HG03558 (cell line): ENCODE measurements around the gene PIF1.
"Not testable (repeated sequence)": the region's sequence is repeated elsewhere in the genome, so short reads cannot be mapped to it uniquely, and the experiment has no call there.

Source experiments
- ATAC-seq: cut with Tn5 transposase; IDR thresholded peaks from one replicate; pipeline ENCODE4 v1.9.1; 2021; ENCODE audit warnings: moderate number of reproducible peaks; ENCODE audit not compliant: unreplicated experiment; ENCODE audit errors: extremely low read depth

Gene PIF1

DNA sequence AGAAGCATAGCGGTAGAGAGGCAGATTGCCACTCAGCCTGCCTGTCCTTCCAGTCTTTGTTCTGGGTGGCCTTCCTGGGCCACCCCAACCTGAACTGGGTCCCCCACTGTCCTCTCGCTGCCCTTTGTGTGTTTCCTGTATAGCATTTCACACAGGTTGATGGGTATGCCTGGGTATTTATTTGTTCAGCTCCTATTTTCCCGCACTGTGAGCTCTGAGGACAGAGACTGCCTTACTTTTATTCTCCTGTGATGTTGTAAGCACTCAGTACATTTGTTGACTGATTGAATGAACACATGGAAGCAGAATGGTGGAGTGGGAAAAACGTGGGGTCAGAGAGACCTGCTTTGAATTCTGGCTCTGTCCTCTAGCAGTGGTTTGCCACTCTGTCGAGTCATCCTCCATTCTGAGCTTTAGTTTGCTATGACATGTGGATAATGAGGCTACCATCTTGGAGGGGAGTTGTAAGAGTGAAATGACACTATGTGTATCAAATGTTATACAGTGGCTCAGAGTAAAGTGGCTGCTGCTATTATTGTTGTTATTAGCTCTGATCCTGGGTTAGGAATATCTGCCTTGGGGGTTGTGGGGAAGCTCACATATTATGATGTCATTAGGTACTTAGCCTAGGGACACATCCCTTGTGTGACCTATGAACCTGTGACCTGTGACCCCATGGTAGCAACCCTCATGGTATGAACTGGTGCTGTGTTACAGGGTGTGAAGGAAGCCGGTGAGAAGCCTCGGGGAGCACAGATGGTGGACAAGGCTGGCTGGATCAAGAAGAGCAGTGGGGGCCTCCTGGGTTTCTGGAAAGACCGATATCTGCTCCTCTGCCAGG lies 22.6 kb upstream of the PIF1 start:
- ATAC-seq, result no peak

DNA sequence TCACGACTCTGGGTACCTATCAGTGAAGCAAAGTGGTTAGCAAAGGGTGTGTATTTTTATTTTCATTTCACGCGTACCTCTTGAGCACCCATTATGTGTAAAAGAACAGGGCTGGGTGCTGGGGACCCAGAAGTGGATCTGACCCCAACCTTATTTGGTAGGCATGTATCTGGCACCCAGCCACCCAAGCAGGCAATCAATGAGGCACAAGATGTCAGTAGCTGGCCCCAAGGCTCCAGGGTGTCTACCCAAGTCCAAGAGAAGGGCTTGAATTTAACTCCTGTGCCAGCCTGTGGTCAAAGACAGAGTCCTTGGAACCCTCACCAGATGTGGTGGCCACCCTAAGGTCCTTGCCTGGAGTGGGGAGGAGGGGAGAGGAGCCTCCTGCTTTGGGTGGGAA lies 22.0 kb upstream of the PIF1 start:
- ATAC-seq, result no peak

DNA sequence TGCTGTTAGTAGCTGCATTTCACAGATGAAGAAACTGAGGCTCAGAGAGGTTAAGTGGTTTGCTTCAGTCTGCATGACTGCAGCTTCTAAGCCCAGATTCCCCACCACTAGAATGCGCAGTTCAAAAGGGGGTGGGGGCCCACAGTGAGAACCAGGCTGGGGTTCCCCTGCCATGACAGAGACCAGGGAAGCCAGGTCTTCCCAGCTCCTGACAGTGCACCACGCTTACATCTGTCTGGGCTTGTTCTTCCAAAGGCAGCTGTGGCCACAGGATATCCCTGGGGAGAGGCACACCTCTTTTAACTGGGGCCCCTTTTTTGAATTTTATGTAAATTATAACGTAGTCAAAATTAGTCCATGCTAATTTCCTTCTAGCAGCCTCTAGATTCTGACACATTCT lies 21.6 kb upstream of the PIF1 start:
- no peak for ATAC-seq

DNA sequence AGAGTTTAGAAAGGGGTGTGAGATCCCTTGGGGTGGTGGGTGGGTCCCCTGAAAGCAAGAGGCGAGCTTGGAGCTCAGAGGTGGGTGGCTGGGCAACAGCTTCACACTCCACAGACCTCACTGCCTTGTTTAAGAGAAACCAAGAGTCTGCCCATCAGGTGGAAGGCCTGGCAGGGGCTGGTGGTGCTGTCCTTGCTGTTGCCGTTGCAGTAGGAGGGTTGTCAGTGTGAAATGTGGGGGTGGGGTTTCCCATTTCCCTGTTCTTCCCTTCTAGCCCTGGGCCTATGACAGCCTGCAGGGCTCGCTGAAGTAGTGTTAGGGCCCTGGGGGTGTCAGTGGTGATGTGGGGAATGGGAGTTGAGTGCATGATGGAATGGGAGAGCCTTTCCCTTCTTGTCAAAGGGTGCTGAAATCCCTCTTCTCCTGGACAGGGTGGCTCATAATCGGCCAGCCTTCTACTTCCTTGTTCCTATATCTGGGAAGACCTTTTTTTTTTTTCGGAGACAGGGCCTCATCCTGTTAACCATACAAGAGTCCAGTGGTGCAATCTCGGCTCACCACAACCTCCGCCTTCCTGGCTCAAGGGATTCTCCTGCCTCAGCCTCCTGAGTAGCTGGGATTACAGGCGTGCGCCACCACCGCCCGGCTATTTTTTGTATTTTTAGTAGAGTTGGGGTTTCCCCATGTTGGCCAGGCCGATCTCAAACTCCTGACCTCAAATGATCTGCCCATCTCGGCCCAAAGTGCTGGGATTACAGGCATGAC lies 20.6 kb upstream of the PIF1 start:
- ATAC-seq, result no peak

DNA sequence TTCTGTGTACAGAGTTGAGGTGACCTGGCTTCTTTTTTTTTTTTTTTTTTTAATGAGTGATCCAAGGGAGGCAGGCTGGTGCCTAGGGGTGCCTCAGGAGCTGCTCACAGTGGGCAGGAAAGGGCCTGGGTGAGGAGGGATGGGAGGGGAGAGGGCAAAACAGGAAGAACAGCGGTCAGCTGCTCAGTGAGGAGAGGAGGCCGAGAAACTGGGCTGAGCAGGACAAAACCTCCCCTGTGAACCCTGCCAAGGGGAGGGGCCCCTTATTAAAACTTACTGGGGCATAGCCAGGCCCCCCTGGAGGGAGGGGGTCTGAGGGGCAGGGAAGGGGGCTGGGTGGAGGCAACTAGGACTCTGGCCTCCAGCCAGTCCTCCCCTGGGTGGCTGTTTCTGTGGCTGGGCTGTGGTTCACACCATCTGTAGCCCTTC lies 19.8 kb upstream of the PIF1 start:
- no peak for ATAC-seq

DNA sequence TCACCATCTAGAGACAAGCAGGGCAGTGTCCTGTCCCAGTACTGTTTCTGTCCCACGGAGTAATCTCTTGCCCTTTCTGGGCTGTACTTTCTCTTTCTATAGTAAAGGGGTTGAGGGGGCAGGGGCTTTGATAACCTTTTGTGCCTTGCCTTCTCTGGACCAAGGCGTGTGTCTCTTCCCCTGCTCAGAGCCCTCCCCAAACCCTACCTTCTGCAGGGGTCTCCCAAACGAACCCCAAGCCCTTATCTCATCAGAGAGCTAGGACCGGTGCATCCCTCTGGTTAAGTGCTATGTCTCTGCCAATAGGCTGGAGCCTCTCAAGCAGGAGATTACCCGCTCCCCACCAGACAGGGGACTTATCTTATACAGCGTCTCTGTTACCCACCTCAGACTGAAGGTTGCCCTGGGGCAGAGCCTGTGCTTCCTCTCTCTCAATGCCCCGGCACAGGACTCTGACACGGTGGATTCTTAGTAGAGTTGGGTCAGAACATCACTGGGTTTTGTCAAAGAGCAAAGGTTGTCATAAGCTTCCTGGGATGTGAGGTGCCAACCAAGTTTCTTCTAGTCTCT lies 19.2 kb upstream of the PIF1 start:
- no peak for ATAC-seq

DNA sequence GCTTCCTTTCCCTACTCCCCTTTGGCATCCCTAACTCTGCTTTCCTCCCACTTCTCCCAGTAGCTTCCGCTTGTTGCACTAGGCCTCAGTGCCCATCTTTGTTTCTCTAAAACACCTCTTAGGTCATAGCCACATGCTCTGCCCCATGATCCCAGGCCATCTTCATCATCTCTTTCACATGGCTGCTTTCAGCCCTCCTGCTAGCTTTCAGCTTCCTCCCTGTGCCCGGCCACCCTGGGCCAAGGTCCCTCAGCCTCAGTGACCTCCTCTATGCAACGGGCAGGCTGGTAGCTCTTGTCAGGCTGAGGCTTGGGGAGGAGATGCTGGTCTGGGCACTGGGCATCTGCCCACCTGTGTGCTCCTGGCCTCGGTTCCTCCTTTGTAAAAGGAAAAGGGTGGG lies 18.5 kb upstream of the PIF1 start:
- ATAC-seq, result no peak

DNA sequence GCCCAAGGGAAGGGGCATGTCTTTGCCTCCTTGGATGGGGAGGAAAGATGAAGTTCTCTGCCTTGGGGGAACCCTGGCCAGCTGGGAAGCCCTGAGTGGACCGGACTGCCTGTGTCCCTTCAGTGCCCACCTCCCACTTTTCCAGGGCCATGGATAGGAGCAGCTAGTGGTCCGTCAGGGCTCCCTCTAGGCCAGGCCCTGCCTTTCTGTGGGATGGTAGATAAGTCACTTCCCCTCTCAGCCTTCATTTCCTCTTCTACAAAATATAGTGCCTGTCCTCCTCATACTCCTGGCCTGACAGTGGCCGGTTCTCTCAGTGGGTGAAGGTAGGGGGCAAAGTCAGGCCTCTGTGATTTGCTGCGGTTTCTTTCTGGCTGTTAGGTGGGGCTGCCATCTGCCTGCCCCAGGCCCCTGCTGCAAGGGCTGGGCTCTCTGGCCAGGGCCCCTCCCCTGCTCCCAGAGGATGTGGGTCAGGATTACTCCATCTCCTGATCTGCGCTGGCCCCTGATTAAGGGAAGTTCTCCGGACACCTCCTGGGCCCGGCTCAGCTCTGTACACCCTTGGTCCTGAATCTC lies 17.6 kb upstream of the PIF1 start:
- ATAC-seq, result no peak

DNA sequence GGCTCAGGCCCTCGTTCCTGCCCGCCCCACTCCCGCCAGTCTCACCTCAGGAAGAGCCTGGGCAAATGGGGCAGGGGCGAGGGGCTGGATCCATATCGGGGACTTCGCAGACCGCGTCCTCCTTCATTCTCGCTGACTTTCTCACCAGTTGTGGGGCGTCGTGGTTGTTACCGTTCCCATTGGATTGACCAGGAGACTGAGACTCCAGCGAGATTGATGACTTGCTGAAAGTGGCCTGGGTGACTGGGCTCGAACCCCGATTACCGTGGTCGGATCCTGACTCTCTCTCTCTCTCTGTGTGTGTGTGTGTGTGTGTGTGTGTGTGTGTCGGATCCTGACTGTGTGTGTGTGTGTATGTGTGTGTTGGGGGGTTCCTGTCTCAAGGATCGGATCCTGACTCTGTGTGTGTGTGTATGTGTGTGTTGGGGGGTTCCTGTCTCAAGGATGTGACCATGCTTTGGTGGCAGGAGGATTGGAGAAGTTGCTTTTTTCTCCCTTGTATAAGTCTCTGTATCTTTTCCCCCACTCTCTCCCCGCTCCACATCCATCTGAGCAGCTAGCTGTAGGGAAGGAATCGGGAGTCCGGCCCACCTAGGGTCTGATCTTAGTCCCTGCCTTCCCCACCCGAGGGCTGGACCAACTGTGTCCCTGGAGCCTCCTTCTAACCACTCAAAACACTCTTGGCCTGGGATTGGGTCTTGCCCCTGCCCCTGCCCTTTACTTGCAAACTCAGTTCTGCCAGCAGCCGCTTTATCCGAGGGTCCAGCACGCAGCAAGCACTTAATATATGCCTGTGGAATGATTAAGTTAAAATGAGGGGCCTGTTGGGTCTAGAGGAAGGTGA lies 16.9 kb upstream of the PIF1 start:
- no peak for ATAC-seq

DNA sequence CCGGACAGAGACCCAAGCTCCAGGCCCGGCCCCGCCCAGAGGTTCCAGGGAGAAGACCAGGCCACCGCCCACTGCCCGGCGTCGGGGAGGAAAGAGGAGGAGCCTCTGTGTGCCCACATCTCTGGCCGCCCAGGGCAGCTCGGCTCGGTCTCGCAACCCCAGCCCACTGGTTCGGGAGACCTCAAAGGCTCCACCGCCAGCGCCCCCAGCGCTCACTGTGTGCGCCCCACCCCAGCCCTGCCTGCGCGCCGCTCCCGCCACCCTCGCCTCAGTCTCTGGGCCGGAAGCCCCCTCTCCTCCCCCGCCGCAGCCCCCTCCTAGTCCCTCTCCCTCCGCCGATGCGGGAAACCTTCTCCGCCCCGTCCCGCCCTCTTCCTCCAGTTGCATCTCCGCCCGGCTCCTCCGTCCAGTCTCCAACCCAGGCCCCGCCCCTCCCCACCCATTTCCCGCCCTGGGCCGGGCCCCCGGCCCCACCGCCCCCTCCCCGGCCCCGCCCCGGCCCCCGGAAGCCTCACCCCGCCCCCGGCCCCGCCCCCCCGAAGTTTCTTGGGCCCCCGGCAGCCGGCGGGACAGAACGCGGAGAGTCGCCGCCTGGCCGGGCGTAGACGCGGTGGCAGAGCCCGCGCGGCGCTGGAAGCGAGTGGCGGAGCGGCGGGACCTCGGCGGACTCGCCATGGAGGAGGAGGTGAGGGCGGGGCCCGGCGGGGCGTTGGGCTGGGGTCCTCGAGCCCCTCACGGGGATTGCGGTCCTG lies 16.1 kb upstream of the PIF1 start, which contains the start of gene PLEKHO2:
Gene PLEKHO2 (plus strand): TSS at position 572 of the 752 bp plus-strand sequence. CDS start 102 bp downstream, at position 674.
- no peak for ATAC-seq

DNA sequence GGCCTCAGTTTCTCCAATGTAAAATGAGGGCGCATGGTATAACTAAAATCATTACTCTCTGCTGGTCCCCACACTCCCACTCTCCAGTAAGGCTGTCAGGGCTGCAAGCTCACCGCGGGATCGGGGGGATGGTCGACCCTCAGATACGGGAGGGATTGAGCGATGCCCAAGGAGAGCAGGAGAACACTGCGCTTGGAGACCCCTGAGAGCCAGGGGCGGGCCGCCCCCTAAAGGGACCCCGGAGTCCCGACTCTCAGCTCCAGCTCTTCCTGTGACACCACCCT lies 15.6 kb upstream of the PIF1 start:
- no peak for ATAC-seq

DNA sequence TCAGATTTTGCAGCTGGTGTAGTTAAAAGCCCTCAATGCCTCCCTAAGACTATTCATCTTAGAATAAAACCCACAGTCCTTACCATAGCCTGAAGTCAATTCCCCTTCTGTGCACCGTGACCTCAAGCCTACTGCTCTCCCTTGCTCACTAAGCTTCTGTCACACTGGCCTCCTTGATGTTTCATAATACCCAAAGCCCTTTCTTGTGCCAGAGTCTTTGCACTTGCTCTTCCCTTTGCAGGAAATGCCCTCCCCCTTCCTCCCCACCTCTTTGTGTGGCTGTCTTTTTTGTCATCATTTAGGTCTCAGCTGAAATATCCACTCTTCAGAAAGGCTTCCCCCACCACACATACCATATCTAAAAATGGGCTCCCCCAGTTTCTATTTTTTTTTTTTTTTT lies 12.1 kb upstream of the PIF1 start:
- ATAC-seq, result no peak

DNA sequence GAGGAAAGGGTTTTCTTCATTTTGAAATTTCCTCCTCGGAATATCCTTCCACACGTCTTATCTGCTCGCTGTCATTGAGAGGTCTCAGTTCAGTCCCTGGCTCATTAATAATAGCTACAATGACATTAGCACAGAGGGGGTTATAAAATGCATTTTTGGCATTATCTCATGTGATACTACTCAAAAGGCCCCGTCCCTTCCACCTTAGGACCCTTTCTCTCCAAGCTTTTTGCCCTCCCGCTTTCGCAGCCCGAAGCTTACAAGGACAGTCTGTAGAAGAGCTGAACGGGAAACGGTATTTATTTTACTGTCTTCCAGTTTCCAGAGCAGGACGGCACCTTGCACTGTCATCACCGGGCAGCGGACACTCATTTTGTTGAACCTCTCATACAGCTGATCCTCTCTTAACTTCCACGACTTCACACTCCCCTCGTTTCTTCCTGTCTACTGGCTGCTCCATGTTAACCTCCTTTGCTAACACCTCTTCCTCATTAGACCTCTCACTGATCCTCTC lies 10.6 kb upstream of the PIF1 start:
- ATAC-seq, result no peak

DNA sequence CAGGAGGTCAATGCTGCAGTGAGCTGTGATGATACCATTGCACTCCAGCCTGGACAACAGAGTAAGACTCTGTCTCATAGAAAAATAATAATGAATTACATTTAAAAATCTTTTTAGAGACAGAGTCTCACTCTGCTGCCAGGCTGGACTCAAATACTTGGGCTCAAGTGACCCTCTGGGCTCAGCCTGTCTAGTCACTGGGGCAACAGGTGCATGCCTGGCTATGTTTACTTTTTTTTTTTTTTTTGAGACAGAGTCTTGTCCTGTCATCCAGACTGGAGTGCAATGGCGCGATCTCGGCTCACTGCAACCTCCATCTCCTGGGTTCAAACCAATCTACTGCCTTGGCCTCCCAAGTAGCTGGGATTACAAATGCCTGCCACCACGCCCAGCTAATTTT lies 8.2 kb upstream of the PIF1 start:
- ATAC-seq, result no peak

DNA sequence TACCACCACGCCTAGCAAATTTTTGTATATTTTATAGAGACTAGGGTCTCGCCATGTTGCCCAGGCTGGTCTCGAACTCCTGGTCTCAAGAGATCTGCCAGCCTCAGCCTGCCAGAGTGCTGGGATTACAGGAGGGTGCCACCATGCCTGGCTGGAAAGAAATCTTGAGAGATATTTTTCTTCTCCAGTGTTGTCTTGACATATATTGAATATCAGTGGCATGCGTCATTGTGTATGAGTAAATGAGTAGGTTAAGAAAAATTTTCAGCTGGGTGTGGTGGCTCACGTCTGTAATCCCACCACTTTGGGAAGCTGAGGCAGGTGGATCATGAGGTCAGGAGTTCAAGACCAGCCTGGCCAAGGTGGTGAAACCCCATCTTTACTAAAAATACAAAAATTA lies 3.5 kb upstream of the PIF1 start:
- no peak for ATAC-seq

DNA sequence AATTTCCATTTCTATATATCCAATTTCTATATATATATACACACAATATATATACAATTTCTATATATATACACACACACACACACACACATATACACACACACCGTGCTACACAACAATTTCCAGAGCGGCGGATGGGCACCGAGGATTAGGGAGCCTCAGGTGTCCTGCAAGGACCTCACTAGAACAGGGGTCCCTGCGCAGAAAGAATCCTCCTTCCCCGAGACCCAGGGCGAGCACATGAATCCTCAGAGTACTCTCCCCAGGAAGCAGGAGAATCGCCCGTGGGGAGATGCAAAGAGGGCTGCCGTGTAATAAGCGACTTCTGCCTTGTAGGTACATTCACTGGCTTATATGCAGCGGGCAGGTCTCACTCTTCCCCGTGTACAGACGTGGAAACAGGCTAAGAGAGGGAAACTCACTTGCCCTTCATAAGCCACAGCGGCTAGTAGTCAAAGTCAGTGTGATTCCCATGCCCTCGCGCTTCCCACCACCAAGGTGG lies 467 bp downstream of the PIF1 start:
- ATAC-seq, result no peak

DNA sequence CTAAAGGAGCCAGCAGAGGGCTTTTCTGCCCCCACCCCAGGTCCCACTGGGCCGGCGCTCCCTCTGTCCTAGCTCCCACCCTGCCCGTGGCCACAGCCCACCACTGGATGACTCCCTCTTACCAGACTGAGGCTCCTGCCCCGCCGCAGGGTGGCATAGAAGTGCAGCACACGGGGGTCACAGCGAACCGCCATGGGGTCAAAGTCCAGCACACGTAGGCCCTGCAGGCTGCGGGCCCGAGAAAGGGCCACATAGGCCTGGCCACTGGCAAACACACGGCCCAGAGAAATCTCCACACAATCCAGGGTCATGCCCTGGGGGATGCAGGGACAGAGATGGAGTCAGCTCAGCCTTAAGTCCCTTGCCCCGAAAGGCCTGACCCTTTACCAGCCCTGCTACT lies 9.0 kb downstream of the PIF1 start:
- no peak for ATAC-seq

DNA sequence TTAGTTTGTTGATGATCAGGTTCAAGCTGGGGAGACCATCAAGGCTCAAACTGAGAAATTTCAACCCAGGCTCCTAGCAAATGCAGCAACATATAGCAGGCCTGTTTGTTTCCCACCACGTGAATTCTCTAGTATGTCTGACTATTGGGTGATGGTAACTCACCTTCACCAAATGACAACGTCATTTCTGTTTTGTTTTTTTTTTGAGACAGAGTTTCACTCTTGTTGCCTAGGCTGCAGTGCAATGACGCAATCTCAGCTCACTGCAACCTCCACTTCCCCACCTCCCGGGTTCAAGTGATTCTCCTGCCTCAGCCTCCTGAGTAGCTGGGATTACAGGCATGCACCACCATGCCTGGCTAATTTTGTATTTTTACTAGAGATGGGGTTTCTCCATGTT lies 10.5 kb downstream of the PIF1 start:
- ATAC-seq, result not testable (repeated sequence)

DNA sequence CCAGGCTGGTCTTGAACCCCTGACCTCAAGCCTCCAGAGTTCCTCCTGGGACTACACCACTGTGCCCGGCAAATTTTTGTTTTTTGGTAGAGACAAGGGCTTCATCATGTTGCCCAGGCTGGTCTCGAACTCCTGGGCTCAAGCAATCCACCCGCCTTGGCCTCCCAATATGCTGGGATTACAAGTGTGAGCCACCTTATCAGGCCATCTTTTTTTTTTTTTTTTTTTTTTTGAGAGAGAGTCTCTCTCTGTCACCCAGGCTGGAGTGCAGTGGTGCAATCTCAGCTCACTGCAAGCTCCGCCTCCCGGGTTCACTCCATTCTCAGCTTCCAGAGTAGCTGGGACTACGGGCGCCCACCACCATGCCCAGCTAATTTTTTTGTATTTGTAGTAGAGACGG lies 11.2 kb downstream of the PIF1 start:
- ATAC-seq, result not testable (repeated sequence)
